ENCODE results near the gene CIDEB. TPM values are rescaled to one million over a fixed set of nuclear protein-coding genes. Genes with fewer than 3 reads are reported as not detected.

Gene CIDEB
- total and polyA plus RNA-seq, 11 donors: 1.7 to 10.1 (median 3.0) TPM

- Histone ChIP-seq H3K4me1 (peaks cover 8 to 83% (median 50%) of the 10 kb centered on the region in 12 donors), H3K36me3 (peaks cover 0 to 22% (median 5%) of the 10 kb centered on the region in 9 donors), H3K4me3 (peak overlapping the region in 11 of 12 donors; percentile 58 to 93 (median 73)), H3K9me3 (no peaks in the 10 kb centered on the region), H3K27me3 (peaks cover 0 to 56% (median 15%) of the 10 kb centered on the region in 9 donors), H3K27ac (peak overlapping the region; percentile 76 to 99 (median 92))
- WGBS, 4 donors: 62 to 70% (median 65%) methylated on average over 12 of the region's 12 CpGs
- no peak for TF ChIP-seq CTCF (IDR thresholded peaks at IDR 0.05)
- TF ChIP-seq POLR2A (IDR thresholded peaks at IDR 0.05): no peak
- intact Hi-C loops (cut with DNase I): loop anchor here in 5 of 10 donors (1.0 to 2.0 kb wide), 2 partner anchors 31 to 96 kb away; no protein-coding TSS in a partner anchor
- ATAC-seq (no peak), DNase-seq (peak in 1 of 5 donors; percentile 18)
Observed at GRCh38 chr14:24335461-24336171, 27.8 kb upstream of the CIDEB start.

GRCh38 chr14:24334431-24335291, 26.9 kb upstream of the CIDEB start, which contains the start of gene ADCY4:
Gene ADCY4 (minus strand): TSS chr14:24335071. CDS start chr14:24334652, 419 bp downstream.
- Histone ChIP-seq H3K27me3 (peaks cover 0 to 56% (median 15%) of the 10 kb centered on the region in 9 donors), H3K4me3 (peak within 1 kb of the TSS; percentile 44 to 93 (median 73)), H3K9me3 (no peaks in the 10 kb centered on the region), H3K4me1 (peaks cover 6 to 87% (median 49%) of the 10 kb centered on the region in 12 donors), H3K27ac (peak within 1 kb of the TSS; percentile 76 to 99 (median 92)), H3K36me3 (peaks cover 0 to 22% (median 5%) of the 10 kb centered on the region in 9 donors)
- WGBS, 4 donors: 2 to 3% (median 3%) methylated on average over 37 to 65 of the region's 65 CpGs
- ATAC-seq (peak; percentile 32 to 70 (median 41)), DNase-seq (peak; percentile 68 to 86 (median 78))
- intact Hi-C loops (cut with DNase I): loop anchor here in 7 of 10 donors (1.0 to 5.0 kb wide), 5 partner anchors 32 to 103 kb away; no protein-coding TSS in a partner anchor
- TF ChIP-seq CTCF (IDR thresholded peaks at IDR 0.05) (no peak), POLR2A (IDR thresholded peaks at IDR 0.05) (peak in 1 of 2 donors; percentile 80)

GRCh38 chr14:24332268-24332993, 24.7 kb upstream of the CIDEB start:
- Histone ChIP-seq H3K4me1 (peaks cover 6 to 95% (median 36%) of the 10 kb centered on the region in 12 donors), H3K27ac (peak overlapping the region in 2 of 12 donors; percentile 87 to 96)
- intact Hi-C loops (cut with DNase I): loop anchor here in 9 of 10 donors (2.0 to 5.0 kb wide), 6 partner anchors 34 to 105 kb away; no protein-coding TSS in a partner anchor

More at GRCh38 chr14:24332268-24332993, 24.7 kb upstream of the CIDEB start:
- TF ChIP-seq POLR2A (IDR thresholded peaks at IDR 0.05) (no peak), CTCF (IDR thresholded peaks at IDR 0.05) (peak; percentile 48 to 76 (median 65))
- H3K27me3 ChIP-seq: peaks cover 0 to 37% (median 14%) of the 10 kb centered on the region in 9 donors
- no peaks in the 10 kb centered on the region for H3K9me3 ChIP-seq
- ATAC-seq: peak; percentile 9 to 60 (median 52)
- H3K4me3 ChIP-seq: peak overlapping the region in 10 of 12 donors; percentile 3 to 93 (median 74)
- peaks cover 0 to 19% (median 5%) of the 10 kb centered on the region in 9 donors for H3K36me3 ChIP-seq
- peak in 4 of 5 donors; percentile 64 to 71 (median 68) for DNase-seq
- 19 to 38% (median 30%) methylated on average over 53 to 56 of the region's 56 CpGs for WGBS, 4 donors

Data from heart left ventricle (tissue), 16 donors.